Measurements from ENCODE around the gene RGS21. TPM values are rescaled to one million over a fixed set of nuclear protein-coding genes. Genes with fewer than 3 reads are reported as not detected.

Gene RGS21
- total and polyA plus RNA-seq, 2 of the 4 experiments (the other 2 are of a cell fraction) = not detected

DNA sequence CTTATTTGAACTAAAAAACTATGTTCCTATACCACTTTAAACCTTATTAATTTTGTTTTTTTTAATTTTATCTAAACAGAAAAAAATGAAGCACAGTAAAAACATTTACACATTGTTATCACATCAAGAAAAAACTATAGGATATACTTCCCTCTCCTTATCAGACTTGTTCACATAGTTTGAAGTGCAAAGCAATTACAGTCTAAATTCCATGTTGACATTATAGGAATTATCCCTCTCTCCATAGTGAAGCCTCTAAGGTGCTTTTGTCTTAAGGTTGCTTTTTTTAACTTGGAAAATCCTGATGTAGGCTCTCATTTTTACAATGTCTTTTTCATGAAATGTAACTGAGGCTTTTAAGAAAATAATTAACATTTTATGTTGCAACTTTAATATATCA, 85.8 kb downstream of the RGS21 start:
- H2BK5ac ChIP-seq (ENCODE audit: low read depth, low read length, poor library complexity, severe bottlenecking) = no peak overlapping the region
- no peak overlapping the region for H4K5ac ChIP-seq (ENCODE audit: low read depth, low read length)
- in situ Hi-C loops (cut with MboI; ENCODE audit: low sequenced_read_pairs) (no loop called here), dilution Hi-C loops (cut with HindIII; ENCODE audit: low sequenced_read_pairs, unreplicated experiment) (no loop called here), intact Hi-C loops (cut with micrococcal nuclease) (no loop called here)
- no peak overlapping the region for H3K14ac ChIP-seq (replicated peaks; ENCODE audit: low read depth, low read length)
- no peaks in the 10 kb centered on the region for H3K9me1 ChIP-seq (ENCODE audit: insufficient read depth, low read length)
- TF ChIP-seq USF2 (IDR thresholded peaks at IDR 0.05; ENCODE audit: low read depth, low read length) = no peak
- no peak for TF ChIP-seq RCOR1 (IDR thresholded peaks at IDR 0.05; ENCODE audit: insufficient replicate concordance, low read length)
- TF ChIP-seq CEBPB (IDR thresholded peaks at IDR 0.05; ENCODE audit: low read depth, low read length) = no peak
- TF ChIP-seq POLR2A (IDR thresholded peaks at IDR 0.05; ENCODE audit: low read depth, low read length) = no peak
- TF ChIP-seq, protein P1, sequence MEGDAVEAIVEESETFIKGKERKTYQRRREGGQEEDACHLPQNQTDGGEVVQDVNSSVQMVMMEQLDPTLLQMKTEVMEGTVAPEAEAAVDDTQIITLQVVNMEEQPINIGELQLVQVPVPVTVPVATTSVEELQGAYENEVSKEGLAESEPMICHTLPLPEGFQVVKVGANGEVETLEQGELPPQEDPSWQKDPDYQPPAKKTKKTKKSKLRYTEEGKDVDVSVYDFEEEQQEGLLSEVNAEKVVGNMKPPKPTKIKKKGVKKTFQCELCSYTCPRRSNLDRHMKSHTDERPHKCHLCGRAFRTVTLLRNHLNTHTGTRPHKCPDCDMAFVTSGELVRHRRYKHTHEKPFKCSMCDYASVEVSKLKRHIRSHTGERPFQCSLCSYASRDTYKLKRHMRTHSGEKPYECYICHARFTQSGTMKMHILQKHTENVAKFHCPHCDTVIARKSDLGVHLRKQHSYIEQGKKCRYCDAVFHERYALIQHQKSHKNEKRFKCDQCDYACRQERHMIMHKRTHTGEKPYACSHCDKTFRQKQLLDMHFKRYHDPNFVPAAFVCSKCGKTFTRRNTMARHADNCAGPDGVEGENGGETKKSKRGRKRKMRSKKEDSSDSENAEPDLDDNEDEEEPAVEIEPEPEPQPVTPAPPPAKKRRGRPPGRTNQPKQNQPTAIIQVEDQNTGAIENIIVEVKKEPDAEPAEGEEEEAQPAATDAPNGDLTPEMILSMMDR (conservative IDR thresholded peaks at IDR 0.05; ENCODE audit: low read depth, low read length) = no peak
- TF ChIP-seq MAZ (IDR thresholded peaks at IDR 0.05; ENCODE audit: borderline replicate concordance, low read depth, low read length) = no peak
- no peak for TF ChIP-seq BHLHE40 (IDR thresholded peaks at IDR 0.05; ENCODE audit: low read depth, low read length)
- TF ChIP-seq RAD21 (IDR thresholded peaks at IDR 0.05; ENCODE audit: low read length) = no peak
- TF ChIP-seq NFE2L2 (IDR thresholded peaks at IDR 0.05; ENCODE audit: low read depth, low read length) = no peak
- no peak overlapping the region for H3K4ac ChIP-seq (ENCODE audit: low read depth, low read length)
- no peaks in the 10 kb centered on the region for H4K20me1 ChIP-seq (ENCODE audit: insufficient read depth, low read length)
- no peak for DNase-seq
- H3K4me2 ChIP-seq (ENCODE audit: low read depth, low read length) = no peak overlapping the region
- H2AFZ ChIP-seq (replicated peaks; ENCODE audit: low read length, poor library complexity) = no peak overlapping the region
- H3K27ac ChIP-seq (ENCODE audit: insufficient read depth, low read length) = no peak overlapping the region
- H3K9ac ChIP-seq (ENCODE audit: low read depth, low read length) = no peak overlapping the region
- no peaks in the 10 kb centered on the region for H3K9me3 ChIP-seq (ENCODE audit: control insufficient read depth, insufficient read depth, low read length)
- ChIA-PET CTCF (no interaction called here), POLR2A (ENCODE audit: unreplicated experiment) (no interaction called here)
- H4K8ac ChIP-seq (ENCODE audit: low read depth in 2 of 2, low read length in 2 of 2) = no peak overlapping the region
- H3K4me3 ChIP-seq (ENCODE audit: insufficient read depth, low read depth, low read length) = no peak overlapping the region
- no peak overlapping the region for H4K91ac ChIP-seq (ENCODE audit: insufficient read depth, low read depth, low read length)
- H3K27me3 ChIP-seq (ENCODE audit: control insufficient read depth, insufficient read depth, low read length) = no peaks in the 10 kb centered on the region
- no peak overlapping the region for H3K23ac ChIP-seq (ENCODE audit: low read depth, low read length)
- no peaks in the 10 kb centered on the region for H3K36me3 ChIP-seq (ENCODE audit: control insufficient read depth, insufficient read depth, low read length)
- H2BK120ac ChIP-seq (ENCODE audit: low read depth, low read length) = no peak overlapping the region
- no peaks in the 10 kb centered on the region for H3K79me1 ChIP-seq (ENCODE audit: low read depth in 1 of 2, low read length in 2 of 2)
- no peak overlapping the region for H2AK9ac ChIP-seq (replicated peaks; ENCODE audit: low read depth, low read length, poor library complexity)
- no peaks in the 10 kb centered on the region; the same call in 1 of the 2 replicates for H3K4me1 ChIP-seq (ENCODE audit: control insufficient read depth, insufficient read depth, low read length)
- no peak overlapping the region for H3K56ac ChIP-seq (ENCODE audit: extremely low read depth, insufficient read depth, low read length)
- H3K18ac ChIP-seq (ENCODE audit: low read depth, low read length) = no peak overlapping the region
- no peak overlapping the region for H2BK15ac ChIP-seq (ENCODE audit: low read depth, low read length)
- H2AK5ac ChIP-seq (ENCODE audit: low read depth, low read length) = no peak overlapping the region
- BruUV-seq (replicated peaks) = no TSS peak
- ATAC-seq (ENCODE audit: low read depth) = no peak
- no peak overlapping the region for H2BK20ac ChIP-seq (ENCODE audit: low read depth, low read length)

Data from IMR-90 (cell line).